ENCODE data around the gene HRH1.
"Not testable (repeated sequence)": the region's sequence is repeated elsewhere in the genome, so short reads cannot be mapped to it uniquely, and the experiment has no call there.

Gene HRH1

GRCh38 chr3:11143476-11143875 lies 10.8 kb upstream of the HRH1 start:
- no peak for DNase-seq

- DNase-seq: no peak
These were observed 9.3 kb upstream of the HRH1 start for GRCh38 chr3:11144996-11145395.

GRCh38 chr3:11145888-11146287 lies 8.4 kb upstream of the HRH1 start:
- DNase-seq: peak in 1 of 2 experiments; percentile 25

GRCh38 chr3:11146773-11147660 lies 7.3 kb upstream of the HRH1 start:
- no peak for DNase-seq

GRCh38 chr3:11150256-11150655 lies 4.0 kb upstream of the HRH1 start:
- DNase-seq: no peak

GRCh38 chr3:11152301-11152700 lies 2.0 kb upstream of the HRH1 start:
- no peak for DNase-seq

- no peak for DNase-seq
These were observed 646 bp downstream of the HRH1 start for GRCh38 chr3:11154953-11155325.

- DNase-seq: peak; percentile 84 to 88
These were observed 1.2 kb downstream of the HRH1 start for GRCh38 chr3:11155341-11156025.

- DNase-seq: no peak
These were observed 1.7 kb downstream of the HRH1 start for GRCh38 chr3:11156026-11156410.

GRCh38 chr3:11157421-11157820 lies 3.1 kb downstream of the HRH1 start:
- DNase-seq: no peak

- no peak for DNase-seq
These were observed 5.2 kb downstream of the HRH1 start for GRCh38 chr3:11159421-11159904.

- no peak for DNase-seq
These were observed 7.4 kb downstream of the HRH1 start for GRCh38 chr3:11161666-11162065.

- no peak for DNase-seq
These were observed 8.4 kb downstream of the HRH1 start for GRCh38 chr3:11162401-11163345.

- DNase-seq: no peak
These were observed 10.3 kb downstream of the HRH1 start for GRCh38 chr3:11164607-11165006.

GRCh38 chr3:11165476-11165875 lies 11.2 kb downstream of the HRH1 start:
- no peak for DNase-seq

- not testable (repeated sequence) for DNase-seq
These were observed 12.6 kb downstream of the HRH1 start for GRCh38 chr3:11166807-11167400.

- no peak for DNase-seq
These were observed 13.3 kb downstream of the HRH1 start for GRCh38 chr3:11167590-11167989.

GRCh38 chr3:11168406-11168805 lies 14.1 kb downstream of the HRH1 start:
- DNase-seq: no peak

GRCh38 chr3:11168881-11169805 lies 14.8 kb downstream of the HRH1 start:
- no peak for DNase-seq

GRCh38 chr3:11170052-11170770 lies 15.9 kb downstream of the HRH1 start:
- DNase-seq: no peak
